ENCODE results near the gene PIK3CB.

DNA sequence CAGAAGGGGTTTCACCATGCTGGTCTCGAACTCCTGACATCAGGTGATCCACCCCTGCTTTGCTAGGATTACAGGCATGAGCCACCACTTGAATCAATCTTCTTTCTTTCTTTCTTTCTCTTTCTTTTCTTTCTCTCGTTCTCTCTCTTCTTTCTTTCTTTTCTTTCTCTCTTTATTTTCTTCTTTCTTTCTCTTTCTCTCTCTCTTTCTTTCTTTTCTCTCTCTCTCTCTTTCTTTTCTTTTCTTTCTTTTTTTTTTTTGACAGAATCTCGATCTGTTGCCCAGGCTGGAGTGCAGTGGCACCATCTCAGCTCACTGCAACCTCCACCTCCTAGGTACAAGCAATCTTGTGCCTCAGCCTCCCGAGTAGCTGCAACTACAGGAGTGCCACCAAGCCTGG lies 37.9 kb upstream of the PIK3CB start:
- TF ChIP-seq, protein P1, sequence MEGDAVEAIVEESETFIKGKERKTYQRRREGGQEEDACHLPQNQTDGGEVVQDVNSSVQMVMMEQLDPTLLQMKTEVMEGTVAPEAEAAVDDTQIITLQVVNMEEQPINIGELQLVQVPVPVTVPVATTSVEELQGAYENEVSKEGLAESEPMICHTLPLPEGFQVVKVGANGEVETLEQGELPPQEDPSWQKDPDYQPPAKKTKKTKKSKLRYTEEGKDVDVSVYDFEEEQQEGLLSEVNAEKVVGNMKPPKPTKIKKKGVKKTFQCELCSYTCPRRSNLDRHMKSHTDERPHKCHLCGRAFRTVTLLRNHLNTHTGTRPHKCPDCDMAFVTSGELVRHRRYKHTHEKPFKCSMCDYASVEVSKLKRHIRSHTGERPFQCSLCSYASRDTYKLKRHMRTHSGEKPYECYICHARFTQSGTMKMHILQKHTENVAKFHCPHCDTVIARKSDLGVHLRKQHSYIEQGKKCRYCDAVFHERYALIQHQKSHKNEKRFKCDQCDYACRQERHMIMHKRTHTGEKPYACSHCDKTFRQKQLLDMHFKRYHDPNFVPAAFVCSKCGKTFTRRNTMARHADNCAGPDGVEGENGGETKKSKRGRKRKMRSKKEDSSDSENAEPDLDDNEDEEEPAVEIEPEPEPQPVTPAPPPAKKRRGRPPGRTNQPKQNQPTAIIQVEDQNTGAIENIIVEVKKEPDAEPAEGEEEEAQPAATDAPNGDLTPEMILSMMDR (IDR thresholded peaks at IDR 0.05): no peak
- TF ChIP-seq SIN3A (IDR thresholded peaks at IDR 0.05; ENCODE audit: borderline replicate concordance, low read depth, low read length) (no peak), SMC3 (IDR thresholded peaks at IDR 0.05; ENCODE audit: low read depth, low read length) (no peak), ZBTB33 (IDR thresholded peaks at IDR 0.05; ENCODE audit: borderline replicate concordance, low read depth) (no peak), FOXJ3 (CRISPR knock-in tag; IDR thresholded peaks at IDR 0.05) (no peak), TAF1 (IDR thresholded peaks at IDR 0.05; ENCODE audit: borderline replicate concordance, low read depth, low read length) (no peak), CHD2 (IDR thresholded peaks at IDR 0.05; ENCODE audit: low read length, partially characterized antibody) (no peak), RAD21 (IDR thresholded peaks at IDR 0.05; ENCODE audit: low read length) (no peak), TCF12 (IDR thresholded peaks at IDR 0.05) (no peak), NRF1 (IDR thresholded peaks at IDR 0.05; ENCODE audit: low read depth, low read length) (no peak)
